T-helper 1 cell treated with Interleukin-12 subunit alpha and Interleukin-12 subunit beta and Interleukin-4 antibody, amounts not matched to agents 30 μg/mL and 1 μg/mL, for 36 hours (primary cell): Measurements from ENCODE around the gene PTPRG.

Experiments used
- H3K27ac Mint-ChIP-seq: one replicate; pipeline ENCODE4 v1.8.0; 2021; ENCODE audit warnings: mild to moderate bottlenecking, mixed read lengths
- H3K27me3 Mint-ChIP-seq: one replicate; pipeline ENCODE4 v1.8.0; 2021; ENCODE audit warnings: low read depth, mixed read lengths
- H3K36me3 Mint-ChIP-seq: one replicate; pipeline ENCODE4 v1.8.0; 2021; ENCODE audit warnings: low read depth, mixed read lengths
- H3K4me1 Mint-ChIP-seq: one replicate; pipeline ENCODE4 v1.8.0; 2021; ENCODE audit warnings: low read depth, mixed read lengths
- H3K4me3 Mint-ChIP-seq: one replicate; pipeline ENCODE4 v1.8.0; 2021; ENCODE audit warnings: mild to moderate bottlenecking, moderate library complexity, mixed read lengths
- H3K9me3 Mint-ChIP-seq: one replicate; pipeline ENCODE4 v1.8.0; 2021; ENCODE audit warnings: mixed read lengths

PTPRG gene

GRCh38 chr3:61890586-61890985 lies 329.2 kb downstream of the PTPRG start:
- Mint-ChIP-seq H3K27me3 (peaks cover 6% of the 10 kb centered on the region), H3K4me3 (no peak overlapping the region), H3K27ac (no peak overlapping the region), H3K4me1 (peaks cover 9% of the 10 kb centered on the region), H3K9me3 (no peaks in the 10 kb centered on the region), H3K36me3 (no peaks in the 10 kb centered on the region)

GRCh38 chr3:61892891-61893290 lies 331.5 kb downstream of the PTPRG start:
- Mint-ChIP-seq H3K4me1 (peaks cover 9% of the 10 kb centered on the region), H3K9me3 (no peaks in the 10 kb centered on the region), H3K4me3 (no peak overlapping the region), H3K27me3 (peaks cover 6% of the 10 kb centered on the region), H3K27ac (no peak overlapping the region), H3K36me3 (no peaks in the 10 kb centered on the region)

- Mint-ChIP-seq H3K4me1 (peaks cover 9% of the 10 kb centered on the region), H3K27me3 (peaks cover 12% of the 10 kb centered on the region), H3K4me3 (no peak overlapping the region), H3K9me3 (no peaks in the 10 kb centered on the region), H3K36me3 (no peaks in the 10 kb centered on the region), H3K27ac (no peak overlapping the region)
Measured at GRCh38 chr3:61893840-61894566, 332.6 kb downstream of the PTPRG start.

GRCh38 chr3:61894988-61895935 lies 333.9 kb downstream of the PTPRG start:
- Mint-ChIP-seq H3K27me3 (peaks cover 13% of the 10 kb centered on the region), H3K27ac (no peak overlapping the region)

GRCh38 chr3:61896251-61896650 lies 334.9 kb downstream of the PTPRG start:
- no peak overlapping the region for H3K27ac Mint-ChIP-seq
- H3K4me1 Mint-ChIP-seq = peaks cover 9% of the 10 kb centered on the region
- peaks cover 12% of the 10 kb centered on the region for H3K27me3 Mint-ChIP-seq
- H3K4me3 Mint-ChIP-seq = no peak overlapping the region
- H3K9me3 Mint-ChIP-seq = no peaks in the 10 kb centered on the region
- H3K36me3 Mint-ChIP-seq = no peaks in the 10 kb centered on the region

More at GRCh38 chr3:61894988-61895935, 333.9 kb downstream of the PTPRG start:
- no peaks in the 10 kb centered on the region for H3K36me3 Mint-ChIP-seq
- no peaks in the 10 kb centered on the region for H3K9me3 Mint-ChIP-seq
- H3K4me3 Mint-ChIP-seq = no peak overlapping the region
- peaks cover 9% of the 10 kb centered on the region for H3K4me1 Mint-ChIP-seq

GRCh38 chr3:61897848-61898247 lies 336.5 kb downstream of the PTPRG start:
- Mint-ChIP-seq H3K4me1 (peaks cover 9% of the 10 kb centered on the region), H3K27me3 (peaks cover 10% of the 10 kb centered on the region), H3K4me3 (no peak overlapping the region), H3K9me3 (no peaks in the 10 kb centered on the region), H3K36me3 (no peaks in the 10 kb centered on the region), H3K27ac (no peak overlapping the region)

- Mint-ChIP-seq H3K4me3 (no peak overlapping the region), H3K4me1 (peaks cover 6% of the 10 kb centered on the region), H3K9me3 (no peaks in the 10 kb centered on the region), H3K27ac (no peak overlapping the region), H3K27me3 (peaks cover 10% of the 10 kb centered on the region), H3K36me3 (no peaks in the 10 kb centered on the region)
Measured at GRCh38 chr3:61899700-61900462, 338.5 kb downstream of the PTPRG start.

GRCh38 chr3:61901496-61901895 lies 340.1 kb downstream of the PTPRG start:
- H3K4me3 Mint-ChIP-seq = no peak overlapping the region
- H3K27ac Mint-ChIP-seq = no peak overlapping the region
- H3K9me3 Mint-ChIP-seq = no peaks in the 10 kb centered on the region
- peaks cover 17% of the 10 kb centered on the region for H3K27me3 Mint-ChIP-seq
- no peaks in the 10 kb centered on the region for H3K36me3 Mint-ChIP-seq
- H3K4me1 Mint-ChIP-seq = no peaks in the 10 kb centered on the region

- Mint-ChIP-seq H3K4me3 (no peak overlapping the region), H3K9me3 (no peaks in the 10 kb centered on the region), H3K27me3 (peaks cover 17% of the 10 kb centered on the region), H3K4me1 (no peaks in the 10 kb centered on the region), H3K27ac (no peak overlapping the region), H3K36me3 (no peaks in the 10 kb centered on the region)
Measured at GRCh38 chr3:61901986-61902385, 340.6 kb downstream of the PTPRG start.

- Mint-ChIP-seq H3K27me3 (peaks cover 17% of the 10 kb centered on the region), H3K36me3 (no peaks in the 10 kb centered on the region), H3K4me1 (no peaks in the 10 kb centered on the region), H3K27ac (no peak overlapping the region), H3K4me3 (no peak overlapping the region), H3K9me3 (no peaks in the 10 kb centered on the region)
Measured at GRCh38 chr3:61903074-61903473, 341.7 kb downstream of the PTPRG start.

GRCh38 chr3:61903931-61904657 lies 342.7 kb downstream of the PTPRG start:
- no peaks in the 10 kb centered on the region for H3K4me1 Mint-ChIP-seq
- no peak overlapping the region for H3K27ac Mint-ChIP-seq
- no peak overlapping the region for H3K4me3 Mint-ChIP-seq
- H3K36me3 Mint-ChIP-seq = no peaks in the 10 kb centered on the region
- peaks cover 10% of the 10 kb centered on the region for H3K27me3 Mint-ChIP-seq
- H3K9me3 Mint-ChIP-seq = no peaks in the 10 kb centered on the region

GRCh38 chr3:61907210-61907795 lies 345.9 kb downstream of the PTPRG start:
- no peaks in the 10 kb centered on the region for H3K4me1 Mint-ChIP-seq
- H3K27me3 Mint-ChIP-seq = peaks cover 7% of the 10 kb centered on the region
- H3K4me3 Mint-ChIP-seq = no peak overlapping the region
- H3K36me3 Mint-ChIP-seq = no peaks in the 10 kb centered on the region
- no peaks in the 10 kb centered on the region for H3K9me3 Mint-ChIP-seq
- no peak overlapping the region for H3K27ac Mint-ChIP-seq

- Mint-ChIP-seq H3K4me1 (no peaks in the 10 kb centered on the region), H3K36me3 (no peaks in the 10 kb centered on the region), H3K27ac (no peak overlapping the region), H3K9me3 (no peaks in the 10 kb centered on the region), H3K4me3 (no peak overlapping the region), H3K27me3 (peaks cover 7% of the 10 kb centered on the region)
Measured at GRCh38 chr3:61908382-61908781, 347.0 kb downstream of the PTPRG start.
